ENCODE measurements around the gene MAP3K20. TPM values are rescaled to one million over a fixed set of nuclear protein-coding genes. Genes with fewer than 3 reads are reported as not detected.

Gene MAP3K20
- total and polyA plus RNA-seq, 2 of the 8 experiments (the other 6 are each of a cell fraction or from before 2014, with no cell fraction given): 3.1 to 11.1 TPM

DNA sequence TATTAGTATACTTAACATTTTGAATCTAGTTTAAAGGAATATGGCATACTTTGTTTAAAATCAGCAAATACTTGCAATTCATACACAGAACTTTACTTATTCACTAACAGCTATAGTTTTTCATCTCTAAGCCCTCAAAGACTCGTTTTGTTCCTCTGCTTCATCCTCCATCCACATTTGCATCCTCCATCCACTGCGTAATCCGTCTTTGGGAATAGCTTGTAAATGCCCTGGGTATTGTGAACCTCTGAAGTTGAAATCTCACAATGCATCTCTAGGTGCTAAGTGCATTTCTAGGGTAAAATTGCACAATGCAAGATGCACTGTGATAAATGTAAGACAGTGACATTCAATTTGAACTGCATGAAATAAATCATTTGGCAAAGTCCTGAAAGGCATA lies 163.2 kb downstream of the MAP3K20 start (continued):
- TF ChIP-seq, protein P1, sequence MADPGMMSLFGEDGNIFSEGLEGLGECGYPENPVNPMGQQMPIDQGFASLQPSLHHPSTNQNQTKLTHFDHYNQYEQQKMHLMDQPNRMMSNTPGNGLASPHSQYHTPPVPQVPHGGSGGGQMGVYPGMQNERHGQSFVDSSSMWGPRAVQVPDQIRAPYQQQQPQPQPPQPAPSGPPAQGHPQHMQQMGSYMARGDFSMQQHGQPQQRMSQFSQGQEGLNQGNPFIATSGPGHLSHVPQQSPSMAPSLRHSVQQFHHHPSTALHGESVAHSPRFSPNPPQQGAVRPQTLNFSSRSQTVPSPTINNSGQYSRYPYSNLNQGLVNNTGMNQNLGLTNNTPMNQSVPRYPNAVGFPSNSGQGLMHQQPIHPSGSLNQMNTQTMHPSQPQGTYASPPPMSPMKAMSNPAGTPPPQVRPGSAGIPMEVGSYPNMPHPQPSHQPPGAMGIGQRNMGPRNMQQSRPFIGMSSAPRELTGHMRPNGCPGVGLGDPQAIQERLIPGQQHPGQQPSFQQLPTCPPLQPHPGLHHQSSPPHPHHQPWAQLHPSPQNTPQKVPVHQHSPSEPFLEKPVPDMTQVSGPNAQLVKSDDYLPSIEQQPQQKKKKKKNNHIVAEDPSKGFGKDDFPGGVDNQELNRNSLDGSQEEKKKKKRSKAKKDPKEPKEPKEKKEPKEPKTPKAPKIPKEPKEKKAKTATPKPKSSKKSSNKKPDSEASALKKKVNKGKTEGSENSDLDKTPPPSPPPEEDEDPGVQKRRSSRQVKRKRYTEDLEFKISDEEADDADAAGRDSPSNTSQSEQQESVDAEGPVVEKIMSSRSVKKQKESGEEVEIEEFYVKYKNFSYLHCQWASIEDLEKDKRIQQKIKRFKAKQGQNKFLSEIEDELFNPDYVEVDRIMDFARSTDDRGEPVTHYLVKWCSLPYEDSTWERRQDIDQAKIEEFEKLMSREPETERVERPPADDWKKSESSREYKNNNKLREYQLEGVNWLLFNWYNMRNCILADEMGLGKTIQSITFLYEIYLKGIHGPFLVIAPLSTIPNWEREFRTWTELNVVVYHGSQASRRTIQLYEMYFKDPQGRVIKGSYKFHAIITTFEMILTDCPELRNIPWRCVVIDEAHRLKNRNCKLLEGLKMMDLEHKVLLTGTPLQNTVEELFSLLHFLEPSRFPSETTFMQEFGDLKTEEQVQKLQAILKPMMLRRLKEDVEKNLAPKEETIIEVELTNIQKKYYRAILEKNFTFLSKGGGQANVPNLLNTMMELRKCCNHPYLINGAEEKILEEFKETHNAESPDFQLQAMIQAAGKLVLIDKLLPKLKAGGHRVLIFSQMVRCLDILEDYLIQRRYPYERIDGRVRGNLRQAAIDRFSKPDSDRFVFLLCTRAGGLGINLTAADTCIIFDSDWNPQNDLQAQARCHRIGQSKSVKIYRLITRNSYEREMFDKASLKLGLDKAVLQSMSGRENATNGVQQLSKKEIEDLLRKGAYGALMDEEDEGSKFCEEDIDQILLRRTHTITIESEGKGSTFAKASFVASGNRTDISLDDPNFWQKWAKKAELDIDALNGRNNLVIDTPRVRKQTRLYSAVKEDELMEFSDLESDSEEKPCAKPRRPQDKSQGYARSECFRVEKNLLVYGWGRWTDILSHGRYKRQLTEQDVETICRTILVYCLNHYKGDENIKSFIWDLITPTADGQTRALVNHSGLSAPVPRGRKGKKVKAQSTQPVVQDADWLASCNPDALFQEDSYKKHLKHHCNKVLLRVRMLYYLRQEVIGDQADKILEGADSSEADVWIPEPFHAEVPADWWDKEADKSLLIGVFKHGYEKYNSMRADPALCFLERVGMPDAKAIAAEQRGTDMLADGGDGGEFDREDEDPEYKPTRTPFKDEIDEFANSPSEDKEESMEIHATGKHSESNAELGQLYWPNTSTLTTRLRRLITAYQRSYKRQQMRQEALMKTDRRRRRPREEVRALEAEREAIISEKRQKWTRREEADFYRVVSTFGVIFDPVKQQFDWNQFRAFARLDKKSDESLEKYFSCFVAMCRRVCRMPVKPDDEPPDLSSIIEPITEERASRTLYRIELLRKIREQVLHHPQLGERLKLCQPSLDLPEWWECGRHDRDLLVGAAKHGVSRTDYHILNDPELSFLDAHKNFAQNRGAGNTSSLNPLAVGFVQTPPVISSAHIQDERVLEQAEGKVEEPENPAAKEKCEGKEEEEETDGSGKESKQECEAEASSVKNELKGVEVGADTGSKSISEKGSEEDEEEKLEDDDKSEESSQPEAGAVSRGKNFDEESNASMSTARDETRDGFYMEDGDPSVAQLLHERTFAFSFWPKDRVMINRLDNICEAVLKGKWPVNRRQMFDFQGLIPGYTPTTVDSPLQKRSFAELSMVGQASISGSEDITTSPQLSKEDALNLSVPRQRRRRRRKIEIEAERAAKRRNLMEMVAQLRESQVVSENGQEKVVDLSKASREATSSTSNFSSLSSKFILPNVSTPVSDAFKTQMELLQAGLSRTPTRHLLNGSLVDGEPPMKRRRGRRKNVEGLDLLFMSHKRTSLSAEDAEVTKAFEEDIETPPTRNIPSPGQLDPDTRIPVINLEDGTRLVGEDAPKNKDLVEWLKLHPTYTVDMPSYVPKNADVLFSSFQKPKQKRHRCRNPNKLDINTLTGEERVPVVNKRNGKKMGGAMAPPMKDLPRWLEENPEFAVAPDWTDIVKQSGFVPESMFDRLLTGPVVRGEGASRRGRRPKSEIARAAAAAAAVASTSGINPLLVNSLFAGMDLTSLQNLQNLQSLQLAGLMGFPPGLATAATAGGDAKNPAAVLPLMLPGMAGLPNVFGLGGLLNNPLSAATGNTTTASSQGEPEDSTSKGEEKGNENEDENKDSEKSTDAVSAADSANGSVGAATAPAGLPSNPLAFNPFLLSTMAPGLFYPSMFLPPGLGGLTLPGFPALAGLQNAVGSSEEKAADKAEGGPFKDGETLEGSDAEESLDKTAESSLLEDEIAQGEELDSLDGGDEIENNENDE (IDR thresholded peaks at IDR 0.05; ENCODE audit: insufficient replicate concordance, low read length): no peak
- TF ChIP-seq SP2 (IDR thresholded peaks at IDR 0.05; ENCODE audit: low read length) (no peak), RXRA (IDR thresholded peaks at IDR 0.05; ENCODE audit: insufficient read depth, low read depth, low read length) (no peak), CHD2 (IDR thresholded peaks at IDR 0.05; ENCODE audit: low read length) (no peak), TAF7 (optimal IDR thresholded peaks at IDR 0.05; ENCODE audit: borderline replicate concordance, low read depth, low read length) (no peak), KDM5A (IDR thresholded peaks at IDR 0.05; ENCODE audit: low read length) (no peak), CHD1 (IDR thresholded peaks at IDR 0.05; ENCODE audit: low read depth, low read length) (no peak), POU5F1 (IDR thresholded peaks at IDR 0.05; ENCODE audit: low read depth, low read length) (no peak)

All from H1 (cell line).